ENCODE data around the gene OSGEP.

OSGEP gene

DNA sequence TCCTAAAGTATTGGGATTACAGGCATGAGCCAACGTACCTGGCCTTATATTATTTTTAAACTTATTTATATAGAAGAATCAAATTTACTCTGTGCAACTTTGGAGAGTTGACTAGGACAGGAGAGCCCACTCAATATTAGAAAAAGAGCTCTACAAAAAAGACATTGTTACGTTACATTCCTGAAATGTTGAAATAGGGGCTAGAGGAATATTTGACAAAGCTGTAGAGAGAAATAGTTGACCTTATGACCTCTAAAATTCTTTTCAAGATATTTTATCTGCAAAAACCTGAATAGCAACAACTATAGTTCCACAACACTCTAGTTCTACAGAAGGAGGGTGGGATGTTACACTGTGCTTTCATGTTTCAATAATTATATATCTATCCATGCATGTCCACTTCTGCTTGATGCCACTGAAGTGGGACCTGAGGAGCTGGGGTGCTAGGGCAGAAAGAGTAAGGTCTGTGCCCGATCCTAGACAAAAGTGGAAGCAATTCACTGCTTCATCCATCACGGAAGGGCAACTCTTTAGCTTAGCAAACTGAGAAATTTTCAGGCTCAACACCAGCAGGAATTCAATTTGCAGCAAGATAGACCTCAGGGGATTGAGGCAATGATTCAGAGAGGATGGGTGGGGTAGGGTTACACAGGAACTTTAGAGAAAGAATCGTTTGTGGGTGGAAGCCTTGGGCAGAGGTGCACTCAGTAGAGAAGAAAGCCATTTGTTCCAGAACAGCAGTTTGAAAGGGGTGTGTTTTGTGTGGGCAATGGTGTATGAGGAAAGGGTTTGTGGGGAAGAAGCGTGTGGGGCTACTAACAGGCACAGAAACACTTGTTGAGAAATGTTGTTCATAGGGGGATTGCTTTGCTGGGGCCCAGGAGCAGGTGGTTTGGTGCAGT lies 34.7 kb upstream of the OSGEP start:
- ChIA-PET CTCF (interaction anchor here (0.6 to 1.3 kb wide), 2 partner anchors 40 to 88 kb away, joined by 3 read pairs; no protein-coding TSS in a partner anchor), POLR2A (interaction anchor here (0.6 to 1.6 kb wide), 2 partner anchors 20 to 146 kb away, joined by 3 read pairs; no protein-coding TSS in a partner anchor)
- Histone ChIP-seq H3K4me1 (ENCODE audit: control insufficient read depth, insufficient read depth, low read length) (no peaks in the 10 kb centered on the region), H3K9me3 (ENCODE audit: control insufficient read depth, insufficient read depth, low read depth, low read length) (no peaks in the 10 kb centered on the region), H3K4me3 (ENCODE audit: low read depth, low read length) (no peak overlapping the region), H3K27ac (ENCODE audit: extremely low read depth, low read depth, low read length) (no peak overlapping the region), H3K36me3 (ENCODE audit: control insufficient read depth in 2 of 2, insufficient read depth in 1 of 2, low read length in 2 of 2) (no peaks in the 10 kb centered on the region)
- TF ChIP-seq ZNF16 (tag by site-specific recombination; IDR thresholded peaks at IDR 0.05; ENCODE audit: low read depth) (no peak), EGR2 (tag by site-specific recombination; IDR thresholded peaks at IDR 0.05; ENCODE audit: low read depth) (peak; percentile 48; the same call in 1 of the 2 replicates), ZBTB17 (tag by site-specific recombination; IDR thresholded peaks at IDR 0.05) (peak; percentile 53; the same call in 1 of the 2 replicates), ZFHX2 (tag by site-specific recombination; conservative IDR thresholded peaks at IDR 0.05) (peak; percentile 53)

DNA sequence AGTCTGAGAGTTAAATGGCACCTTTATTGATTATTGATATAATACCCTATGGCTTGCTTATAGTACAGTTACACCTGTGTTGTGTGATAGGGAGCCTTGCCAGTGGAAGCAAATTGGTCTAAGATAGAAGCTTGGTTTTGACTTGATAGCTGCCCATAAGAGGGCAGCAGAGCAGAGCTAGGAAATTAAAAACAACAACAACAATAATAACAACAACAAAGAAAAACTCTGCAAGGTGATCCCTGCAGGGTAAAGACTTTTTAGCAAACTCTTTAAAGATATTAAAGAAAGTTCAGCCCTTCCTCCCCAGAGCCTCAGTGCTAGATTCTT lies 32.7 kb upstream of the OSGEP start:
- Histone ChIP-seq H3K4me1 (ENCODE audit: control insufficient read depth, insufficient read depth, low read length) (no peaks in the 10 kb centered on the region), H3K9me3 (ENCODE audit: control insufficient read depth, insufficient read depth, low read depth, low read length) (no peaks in the 10 kb centered on the region), H3K4me3 (ENCODE audit: low read depth, low read length) (no peak overlapping the region), H3K36me3 (ENCODE audit: control insufficient read depth in 2 of 2, insufficient read depth in 1 of 2, low read length in 2 of 2) (no peaks in the 10 kb centered on the region), H3K27ac (ENCODE audit: extremely low read depth, low read depth, low read length) (no peak overlapping the region)
- POLR2A ChIA-PET = interaction anchor here (0.7 kb wide), 1 partner anchor 17 kb away, joined by 3 read pairs; no protein-coding TSS in a partner anchor
- CTCF ChIA-PET = interaction anchor here (0.6 to 0.7 kb wide), 3 partner anchors 39 to 368 kb away, joined by 3 read pairs; no protein-coding TSS in a partner anchor
- TF ChIP-seq ZNF585B (tag by site-specific recombination; IDR thresholded peaks at IDR 0.05) (no peak), ZNF16 (tag by site-specific recombination; IDR thresholded peaks at IDR 0.05; ENCODE audit: low read depth) (no peak), ZNF324 (tag by site-specific recombination; IDR thresholded peaks at IDR 0.05) (no peak), ZNF140 (tag by site-specific recombination; IDR thresholded peaks at IDR 0.05) (no peak), ZNF623 (tag by site-specific recombination; IDR thresholded peaks at IDR 0.05) (no peak), ZBTB48 (tag by site-specific recombination; IDR thresholded peaks at IDR 0.05) (no peak), GFI1B (tag by site-specific recombination; IDR thresholded peaks at IDR 0.05) (no peak)
- TF ChIP-seq, protein P1, sequence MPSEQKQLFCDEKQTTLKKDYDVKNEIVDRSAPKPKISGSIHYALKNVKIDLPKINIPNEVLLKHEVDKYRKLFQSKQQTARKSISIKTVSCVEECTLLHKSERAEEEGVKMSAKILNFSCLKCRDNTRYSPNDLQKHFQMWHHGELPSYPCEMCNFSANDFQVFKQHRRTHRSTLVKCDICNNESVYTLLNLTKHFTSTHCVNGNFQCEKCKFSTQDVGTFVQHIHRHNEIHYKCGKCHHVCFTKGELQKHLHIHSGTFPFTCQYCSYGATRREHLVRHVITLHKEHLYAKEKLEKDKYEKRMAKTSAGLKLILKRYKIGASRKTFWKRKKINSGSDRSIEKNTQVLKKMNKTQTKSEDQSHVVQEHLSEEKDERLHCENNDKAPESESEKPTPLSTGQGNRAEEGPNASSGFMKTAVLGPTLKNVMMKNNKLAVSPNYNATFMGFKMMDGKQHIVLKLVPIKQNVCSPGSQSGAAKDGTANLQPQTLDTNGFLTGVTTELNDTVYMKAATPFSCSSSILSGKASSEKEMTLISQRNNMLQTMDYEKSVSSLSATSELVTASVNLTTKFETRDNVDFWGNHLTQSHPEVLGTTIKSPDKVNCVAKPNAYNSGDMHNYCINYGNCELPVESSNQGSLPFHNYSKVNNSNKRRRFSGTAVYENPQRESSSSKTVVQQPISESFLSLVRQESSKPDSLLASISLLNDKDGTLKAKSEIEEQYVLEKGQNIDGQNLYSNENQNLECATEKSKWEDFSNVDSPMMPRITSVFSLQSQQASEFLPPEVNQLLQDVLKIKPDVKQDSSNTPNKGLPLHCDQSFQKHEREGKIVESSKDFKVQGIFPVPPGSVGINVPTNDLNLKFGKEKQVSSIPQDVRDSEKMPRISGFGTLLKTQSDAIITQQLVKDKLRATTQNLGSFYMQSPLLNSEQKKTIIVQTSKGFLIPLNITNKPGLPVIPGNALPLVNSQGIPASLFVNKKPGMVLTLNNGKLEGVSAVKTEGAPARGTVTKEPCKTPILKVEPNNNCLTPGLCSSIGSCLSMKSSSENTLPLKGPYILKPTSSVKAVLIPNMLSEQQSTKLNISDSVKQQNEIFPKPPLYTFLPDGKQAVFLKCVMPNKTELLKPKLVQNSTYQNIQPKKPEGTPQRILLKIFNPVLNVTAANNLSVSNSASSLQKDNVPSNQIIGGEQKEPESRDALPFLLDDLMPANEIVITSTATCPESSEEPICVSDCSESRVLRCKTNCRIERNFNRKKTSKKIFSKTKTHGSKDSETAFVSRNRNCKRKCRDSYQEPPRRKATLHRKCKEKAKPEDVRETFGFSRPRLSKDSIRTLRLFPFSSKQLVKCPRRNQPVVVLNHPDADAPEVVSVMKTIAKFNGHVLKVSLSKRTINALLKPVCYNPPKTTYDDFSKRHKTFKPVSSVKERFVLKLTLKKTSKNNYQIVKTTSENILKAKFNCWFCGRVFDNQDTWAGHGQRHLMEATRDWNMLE (tag by site-specific recombination; conservative IDR thresholded peaks at IDR 0.05; ENCODE audit: low read depth) = no peak
- TF ChIP-seq, protein P2, sequence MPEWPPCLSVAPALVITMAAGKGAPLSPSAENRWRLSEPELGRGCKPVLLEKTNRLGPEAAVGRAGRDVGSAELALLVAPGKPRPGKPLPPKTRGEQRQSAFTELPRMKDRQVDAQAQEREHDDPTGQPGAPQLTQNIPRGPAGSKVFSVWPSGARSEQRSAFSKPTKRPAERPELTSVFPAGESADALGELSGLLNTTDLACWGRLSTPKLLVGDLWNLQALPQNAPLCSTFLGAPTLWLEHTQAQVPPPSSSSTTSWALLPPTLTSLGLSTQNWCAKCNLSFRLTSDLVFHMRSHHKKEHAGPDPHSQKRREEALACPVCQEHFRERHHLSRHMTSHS (tag by site-specific recombination; IDR thresholded peaks at IDR 0.05) = no peak

DNA sequence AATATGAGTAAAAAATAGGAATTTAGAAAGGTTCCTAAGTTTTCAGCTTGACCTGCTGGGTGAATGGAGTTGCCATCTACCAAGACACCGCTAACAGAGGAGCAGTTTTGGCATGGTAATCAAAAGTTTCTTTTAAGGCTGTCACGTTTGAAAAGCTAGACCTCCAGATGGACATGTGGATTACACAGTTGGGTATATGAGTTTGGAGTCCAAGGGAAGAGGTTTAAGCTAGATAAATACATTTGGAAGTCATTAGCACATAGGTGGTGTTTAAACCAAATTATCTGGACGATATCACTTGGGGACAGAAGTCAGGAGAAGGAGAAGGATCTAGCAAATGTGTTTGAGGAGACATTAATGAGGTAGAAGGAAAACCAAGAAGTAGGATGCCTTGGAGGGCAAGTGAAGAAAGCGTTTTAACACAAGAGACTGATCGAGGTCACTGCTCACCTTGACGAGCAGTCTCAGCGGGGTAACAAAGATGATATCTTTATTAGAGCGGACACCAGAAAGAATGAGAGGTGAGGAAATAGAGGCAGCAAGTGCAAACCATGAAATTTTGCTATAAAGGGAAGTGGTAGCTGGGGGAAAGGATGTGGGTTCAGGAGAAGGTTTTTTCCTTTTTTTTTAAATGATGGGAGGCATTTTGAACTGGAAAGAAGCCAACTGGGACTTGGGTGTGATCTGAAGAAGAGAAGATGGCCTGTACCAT lies 32.2 kb upstream of the OSGEP start:
- TF ChIP-seq, protein P3, sequence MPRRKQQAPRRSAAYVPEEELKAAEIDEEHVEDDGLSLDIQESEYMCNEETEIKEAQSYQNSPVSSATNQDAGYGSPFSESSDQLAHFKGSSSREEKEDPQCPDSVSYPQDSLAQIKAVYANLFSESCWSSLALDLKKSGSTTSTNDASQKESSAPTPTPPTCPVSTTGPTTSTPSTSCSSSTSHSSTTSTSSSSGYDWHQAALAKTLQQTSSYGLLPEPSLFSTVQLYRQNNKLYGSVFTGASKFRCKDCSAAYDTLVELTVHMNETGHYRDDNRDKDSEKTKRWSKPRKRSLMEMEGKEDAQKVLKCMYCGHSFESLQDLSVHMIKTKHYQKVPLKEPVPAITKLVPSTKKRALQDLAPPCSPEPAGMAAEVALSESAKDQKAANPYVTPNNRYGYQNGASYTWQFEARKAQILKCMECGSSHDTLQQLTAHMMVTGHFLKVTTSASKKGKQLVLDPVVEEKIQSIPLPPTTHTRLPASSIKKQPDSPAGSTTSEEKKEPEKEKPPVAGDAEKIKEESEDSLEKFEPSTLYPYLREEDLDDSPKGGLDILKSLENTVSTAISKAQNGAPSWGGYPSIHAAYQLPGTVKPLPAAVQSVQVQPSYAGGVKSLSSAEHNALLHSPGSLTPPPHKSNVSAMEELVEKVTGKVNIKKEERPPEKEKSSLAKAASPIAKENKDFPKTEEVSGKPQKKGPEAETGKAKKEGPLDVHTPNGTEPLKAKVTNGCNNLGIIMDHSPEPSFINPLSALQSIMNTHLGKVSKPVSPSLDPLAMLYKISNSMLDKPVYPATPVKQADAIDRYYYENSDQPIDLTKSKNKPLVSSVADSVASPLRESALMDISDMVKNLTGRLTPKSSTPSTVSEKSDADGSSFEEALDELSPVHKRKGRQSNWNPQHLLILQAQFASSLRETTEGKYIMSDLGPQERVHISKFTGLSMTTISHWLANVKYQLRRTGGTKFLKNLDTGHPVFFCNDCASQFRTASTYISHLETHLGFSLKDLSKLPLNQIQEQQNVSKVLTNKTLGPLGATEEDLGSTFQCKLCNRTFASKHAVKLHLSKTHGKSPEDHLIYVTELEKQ (tag by site-specific recombination; IDR thresholded peaks at IDR 0.05; ENCODE audit: borderline replicate concordance) = no peak
- TF ChIP-seq ZNF514 (tag by site-specific recombination; IDR thresholded peaks at IDR 0.05) = no peak
- TF ChIP-seq ZNF121 (tag by site-specific recombination; IDR thresholded peaks at IDR 0.05) = no peak
- TF ChIP-seq ZNF571 (tag by site-specific recombination; IDR thresholded peaks at IDR 0.05) = no peak
- ChIA-PET CTCF (interaction anchor here (0.6 to 1.1 kb wide), 3 partner anchors 38 to 649 kb away, joined by 3 read pairs; no protein-coding TSS in a partner anchor), POLR2A (interaction anchor here (0.7 to 1.1 kb wide), 3 partner anchors 17 to 25 kb away, joined by 3 to 4 read pairs (median 3); partner anchors contain the start of gene PIP4P1)
- Histone ChIP-seq H3K9me3 (ENCODE audit: control insufficient read depth, insufficient read depth, low read depth, low read length) (no peaks in the 10 kb centered on the region), H3K4me3 (ENCODE audit: low read depth, low read length) (no peak overlapping the region), H3K36me3 (ENCODE audit: control insufficient read depth in 2 of 2, insufficient read depth in 1 of 2, low read length in 2 of 2) (no peaks in the 10 kb centered on the region), H3K27ac (ENCODE audit: extremely low read depth, low read depth, low read length) (no peak overlapping the region), H3K4me1 (ENCODE audit: control insufficient read depth, insufficient read depth, low read length) (no peaks in the 10 kb centered on the region)
